Testis (tissue), 3 donors: Measurements from ENCODE around the gene HYDIN. TPM values are rescaled to one million over a fixed set of nuclear protein-coding genes. Genes with fewer than 3 reads are reported as not detected.
A peak's percentile ranks its signal among the peaks of the same experiment; 100 is the strongest.

ENCODE experiments used
- DNase-seq: peaks from one replicate; pipeline ENCODE4 v3.0.0-alpha.2; 2019
- H3K27ac ChIP-seq, 2 donors: fragments of 200-600 bp; sonication (generic); one replicate each; pipeline ENCODE4 v1.5.1; 2019
- H3K27me3 ChIP-seq: fragments of 200-600 bp; sonication (generic); one replicate; pipeline ENCODE4 v1.5.1; 2019
- H3K36me3 ChIP-seq: fragments of 200-600 bp; sonication (generic); one replicate; pipeline ENCODE4 v1.5.1; 2017; ENCODE audit warnings: low read depth; ENCODE audit errors: missing control alignments
- H3K4me1 ChIP-seq: fragments of 200-600 bp; sonication (generic); one replicate; pipeline ENCODE4 v1.5.1; 2019
- H3K4me3 ChIP-seq, 2 donors: fragments of 200-600 bp; sonication (generic); one replicate each; pipeline ENCODE4 v1.5.1; 2017 to 2019
- H3K9me3 ChIP-seq: fragments of 200-600 bp; sonication (generic); one replicate; pipeline ENCODE4 v1.5.1; 2017
- CTCF ChIP-seq, 3 experiments: fragments of 450-650 bp in 2 of 3; fragments of 200-600 bp in 1 of 3; sonication (generic) in 1 of 3; IDR thresholded peaks; one replicate each; pipeline ENCODE4 v1.5.1; 2016 to 2019; ENCODE audit warnings: antibody characterized with exemption in 3 of 3, mild to moderate bottlenecking in 2 of 3, moderate library complexity in 1 of 3
- POLR2A ChIP-seq: fragments of 450-650 bp; IDR thresholded peaks from one replicate; pipeline ENCODE4 v1.6.1; 2017; ENCODE audit warnings: antibody characterized with exemption, mild to moderate bottlenecking, moderate library complexity
- WGBS, 2 donors: methylation state at CpG; one replicate each; pipeline ENCODE4 v1.1.5; 2018; 5-methylcytosine and 5-hydroxymethylcytosine counted together
- intact Hi-C: fragments of 100-400 bp; cut with DNase I; formaldehyde crosslinking; loops from one replicate; pipeline ENCODE4 v1.15.1; 2023; ENCODE audit warnings: low total_unique reads
- polyA plus RNA-seq: library from polyadenylated mRNA; stranded (reverse); fragments of 350-450 nt; fragmentation: Illumina TruSeq; extraction: RNeasy Lipid Tissue Mini Kit (QIAGEN cat#74804); gene quantifications from one replicate; pipeline ENCODE4 v1.2.3, GENCODE V29; 2014; ENCODE audit warnings: low read depth, low replicate concordance; ENCODE audit not compliant: insufficient read depth
- total RNA-seq, 2 donors: library from RNA; depleted of rRNA; stranded (reverse); fragments of >200 nt; gene quantifications; one replicate each; pipeline ENCODE4 v1.2.3, GENCODE V29; 2016

HYDIN gene
- total and polyA plus RNA-seq, 3 donors from 2014 or later = 29.6 to 54.7 (median 30.3) TPM

DNA sequence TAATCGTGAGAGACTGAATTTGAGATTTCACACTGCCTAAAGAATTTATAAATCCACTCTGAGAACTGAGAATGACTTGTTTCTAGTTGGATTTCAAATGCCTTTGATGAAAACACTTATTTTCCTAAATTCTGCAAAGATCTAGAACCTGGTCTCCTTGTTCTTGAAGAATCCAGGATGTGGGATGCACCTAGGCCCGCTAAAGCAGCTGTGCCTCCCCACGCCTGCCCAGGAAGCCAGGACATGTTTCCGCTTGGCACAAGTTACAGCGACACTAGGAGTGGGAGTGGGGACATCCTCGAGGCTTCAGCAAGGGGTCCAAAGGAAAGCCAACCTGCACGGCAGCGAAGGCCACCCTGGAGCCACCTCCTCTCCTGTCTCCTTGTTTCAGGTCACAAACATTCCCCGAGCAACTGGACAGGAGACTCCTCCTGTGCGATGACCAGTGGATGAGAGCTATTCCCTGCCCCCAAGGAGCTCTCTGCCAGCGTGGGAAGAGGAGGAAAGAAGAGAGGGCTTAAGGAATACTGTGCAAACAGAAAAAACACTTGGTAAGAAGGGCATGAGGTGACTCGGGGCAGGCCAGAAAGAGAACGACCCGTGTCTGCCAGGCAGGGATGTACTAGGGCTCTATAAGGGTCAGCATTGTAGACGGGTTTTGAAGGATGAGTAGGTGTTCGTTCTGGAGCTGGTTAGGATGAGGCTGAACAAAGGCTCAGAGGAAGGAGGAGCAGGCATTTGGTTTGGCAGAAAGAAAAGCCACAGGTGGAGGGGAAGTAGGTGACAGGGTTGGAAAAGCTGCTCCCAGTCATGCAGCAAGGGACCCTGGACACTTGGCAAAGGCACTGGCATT is 440.7 kb downstream of the HYDIN start:
- Histone ChIP-seq H3K27me3 (no peaks in the 10 kb centered on the region), H3K4me1 (peaks cover 17% of the 10 kb centered on the region), H3K4me3 (no peak overlapping the region), H3K36me3 (no peaks in the 10 kb centered on the region), H3K27ac (peak overlapping the region in 1 of 2 donors; percentile 39), H3K9me3 (no peaks in the 10 kb centered on the region)
- intact Hi-C loops = no loop called here
- WGBS, 2 donors = 59 to 77% methylated on average over 16 of the region's 16 CpGs
- DNase-seq = no peak
- TF ChIP-seq CTCF (IDR thresholded peaks at IDR 0.05) (no peak), POLR2A (no peak)

- no peak for TF ChIP-seq CTCF (IDR thresholded peaks at IDR 0.05)
- no peak for TF ChIP-seq POLR2A
- no peaks in the 10 kb centered on the region for H3K27me3 ChIP-seq
- no peaks in the 10 kb centered on the region for H3K9me3 ChIP-seq
- intact Hi-C loops = no loop called here
- DNase-seq = peak; percentile 86
- 46 to 64% methylated on average over 18 of the region's 18 CpGs for WGBS, 2 donors
- H3K4me3 ChIP-seq = no peak overlapping the region
- H3K27ac ChIP-seq = peak overlapping the region in 1 of 2 donors; percentile 39
- H3K36me3 ChIP-seq = no peaks in the 10 kb centered on the region
- H3K4me1 ChIP-seq = peaks cover 17% of the 10 kb centered on the region
These were observed 441.6 kb downstream of the HYDIN start for GRCh38 chr16:70788668-70789594.

- no peaks in the 10 kb centered on the region for H3K36me3 ChIP-seq
These were observed 444.3 kb downstream of the HYDIN start for GRCh38 chr16:70786020-70786755.

More at GRCh38 chr16:70786020-70786755, 444.3 kb downstream of the HYDIN start:
- Histone ChIP-seq H3K27me3 (no peaks in the 10 kb centered on the region), H3K27ac (no peak overlapping the region), H3K4me1 (peaks cover 17% of the 10 kb centered on the region), H3K4me3 (no peak overlapping the region), H3K9me3 (no peaks in the 10 kb centered on the region)
- no peak for DNase-seq
- WGBS, 2 donors = 91 to 94% methylated on average over 15 to 19 of the region's 19 CpGs
- intact Hi-C loops = no loop called here
- TF ChIP-seq CTCF (IDR thresholded peaks at IDR 0.05) = no peak
- TF ChIP-seq POLR2A = no peak
